HG02973 (cell line): ENCODE measurements around the gene CDKL4.
"Not testable (repeated sequence)": the region's sequence is repeated elsewhere in the genome, so short reads cannot be mapped to it uniquely, and the experiment has no call there.

Experiments used
- ATAC-seq: cut with Tn5 transposase; IDR thresholded peaks from one replicate; pipeline ENCODE4 v1.9.1; 2021; ENCODE audit warnings: moderate library complexity; ENCODE audit not compliant: unreplicated experiment

CDKL4 gene

DNA sequence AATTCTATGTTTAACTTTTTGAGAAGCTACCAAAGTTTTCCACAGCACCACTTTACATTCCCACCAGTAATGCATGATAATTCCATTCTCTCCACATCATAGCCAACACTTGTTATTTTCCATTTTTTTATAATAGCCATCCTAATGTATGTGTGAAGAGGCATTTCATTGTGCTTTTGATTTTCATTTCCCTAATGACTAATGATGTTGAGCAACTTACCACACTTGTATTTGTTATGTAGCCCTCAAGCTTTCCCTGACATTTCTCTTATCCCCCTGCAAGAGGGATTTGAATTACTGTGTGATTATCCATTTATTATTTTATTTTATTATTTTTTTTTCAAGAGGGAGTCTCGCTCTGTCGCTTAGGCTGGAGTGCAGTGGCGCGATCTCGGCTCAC lies 99.4 kb downstream of the CDKL4 start:
- ATAC-seq = no peak

DNA sequence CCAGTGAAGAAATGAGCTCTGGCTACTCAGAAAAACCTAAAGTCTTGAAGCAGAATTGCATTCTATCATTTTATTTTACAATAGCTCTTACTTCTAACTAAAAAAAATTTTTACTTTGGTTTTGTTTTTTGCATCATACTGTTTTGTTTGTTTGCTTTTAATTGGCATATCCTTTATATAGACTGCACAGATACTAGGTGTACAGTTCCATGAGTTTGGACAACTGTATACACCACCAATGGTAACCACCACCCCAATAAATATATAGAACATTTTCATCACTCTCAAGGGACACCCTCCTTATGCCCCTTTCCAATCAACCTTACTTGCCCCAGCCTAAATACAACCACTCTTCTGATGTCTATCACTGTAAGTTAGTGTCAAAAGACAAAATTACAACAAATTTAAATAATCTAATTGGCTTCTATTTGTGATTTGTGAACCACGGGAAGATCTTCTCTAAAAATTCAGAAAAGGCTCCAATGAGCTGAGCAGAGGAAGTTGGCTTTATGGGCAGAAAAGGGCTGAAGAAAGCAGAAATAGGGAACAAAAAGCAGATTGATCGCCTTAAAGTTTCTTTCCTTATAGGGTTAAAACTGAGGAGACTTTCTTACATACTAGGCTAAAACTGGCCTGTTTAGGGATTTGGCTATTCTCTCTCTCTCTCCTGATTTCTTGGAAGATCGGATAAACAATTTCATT lies 100.7 kb downstream of the CDKL4 start:
- ATAC-seq = no peak

DNA sequence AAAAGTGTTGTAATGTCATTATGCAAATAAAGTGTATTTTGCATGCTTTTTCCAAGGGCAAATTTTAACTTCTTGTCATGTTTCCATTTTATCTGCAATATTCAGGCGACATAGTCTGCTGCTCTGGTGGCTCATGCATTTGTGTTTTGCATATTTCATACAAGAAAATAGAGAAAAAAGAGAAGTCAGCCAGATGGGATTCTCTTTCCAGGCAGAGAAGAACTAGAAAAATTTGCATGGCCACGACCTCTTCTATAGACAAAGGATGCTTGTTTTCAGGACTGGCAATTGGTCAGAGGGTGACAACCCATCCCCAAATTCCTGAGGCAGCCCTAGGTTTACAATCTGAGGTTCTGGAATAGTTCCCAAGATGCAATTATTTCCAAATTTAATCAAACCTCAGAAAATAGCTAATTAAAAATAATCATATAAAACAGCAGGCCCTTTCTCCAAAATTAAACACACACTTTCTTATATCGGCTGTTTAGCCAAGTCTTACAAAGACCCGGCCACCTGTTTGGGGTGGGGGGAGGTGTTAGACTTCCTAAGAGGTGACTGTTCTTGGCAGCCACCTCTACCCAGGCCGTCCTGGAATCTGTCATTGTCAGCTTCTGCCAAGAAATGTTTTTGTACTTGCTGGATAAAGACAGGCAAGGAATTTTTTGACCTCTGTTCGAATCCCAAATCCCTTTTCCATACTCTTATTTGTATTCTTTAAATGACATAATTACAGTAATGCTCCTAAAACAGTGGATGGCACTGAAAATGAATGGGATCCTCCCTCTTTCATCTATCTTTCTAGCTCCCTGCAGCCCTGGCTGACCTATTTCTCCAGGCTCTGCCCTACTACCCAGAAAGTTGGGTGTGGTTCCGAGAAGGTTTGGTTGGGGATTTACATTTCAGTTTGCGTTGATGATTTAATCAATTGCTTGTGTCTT lies 102.2 kb downstream of the CDKL4 start:
- no peak for ATAC-seq

DNA sequence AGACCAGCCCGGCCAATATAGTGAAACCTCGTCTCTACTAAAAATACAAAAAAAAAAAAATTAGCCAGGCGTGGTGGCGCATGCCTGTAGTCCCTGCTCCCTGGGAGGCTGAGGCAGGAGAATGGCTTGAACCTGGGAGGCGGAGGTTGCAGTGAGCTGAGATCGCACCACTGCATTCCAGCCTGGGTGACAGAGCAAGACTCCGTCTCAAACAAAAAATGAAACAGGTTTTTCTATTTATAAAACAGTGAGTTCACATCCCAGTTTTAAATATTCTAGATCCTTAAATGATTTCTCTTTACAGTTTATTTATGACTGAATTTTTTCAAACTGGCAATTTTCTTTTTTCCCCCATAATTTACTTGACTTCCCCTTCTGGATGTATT lies 102.8 kb downstream of the CDKL4 start:
- ATAC-seq = not testable (repeated sequence)

DNA sequence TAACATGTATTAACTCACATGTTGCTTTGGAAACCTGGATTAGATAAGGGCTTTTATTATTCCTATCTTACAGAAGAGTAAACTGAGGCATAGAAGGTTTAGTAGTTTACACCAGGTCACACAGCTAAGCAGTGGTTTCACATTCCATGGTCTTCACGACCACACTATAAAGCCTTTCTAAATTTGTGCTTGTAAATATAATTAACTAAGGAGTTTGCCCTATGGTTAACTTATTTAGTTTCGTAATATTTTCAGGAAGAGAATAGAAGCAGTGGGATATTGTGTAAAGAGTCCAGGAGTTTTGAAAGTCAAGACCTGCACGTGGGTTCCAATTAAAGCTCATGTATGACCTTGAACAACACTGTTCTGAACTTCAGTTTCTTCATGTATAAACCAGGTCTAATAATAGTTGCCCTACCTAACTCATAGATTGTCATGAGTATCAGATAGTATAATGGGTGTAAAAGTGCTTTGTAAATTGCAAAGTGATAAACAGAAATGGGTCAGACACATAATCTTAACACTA lies 103.4 kb downstream of the CDKL4 start:
- ATAC-seq = no peak

DNA sequence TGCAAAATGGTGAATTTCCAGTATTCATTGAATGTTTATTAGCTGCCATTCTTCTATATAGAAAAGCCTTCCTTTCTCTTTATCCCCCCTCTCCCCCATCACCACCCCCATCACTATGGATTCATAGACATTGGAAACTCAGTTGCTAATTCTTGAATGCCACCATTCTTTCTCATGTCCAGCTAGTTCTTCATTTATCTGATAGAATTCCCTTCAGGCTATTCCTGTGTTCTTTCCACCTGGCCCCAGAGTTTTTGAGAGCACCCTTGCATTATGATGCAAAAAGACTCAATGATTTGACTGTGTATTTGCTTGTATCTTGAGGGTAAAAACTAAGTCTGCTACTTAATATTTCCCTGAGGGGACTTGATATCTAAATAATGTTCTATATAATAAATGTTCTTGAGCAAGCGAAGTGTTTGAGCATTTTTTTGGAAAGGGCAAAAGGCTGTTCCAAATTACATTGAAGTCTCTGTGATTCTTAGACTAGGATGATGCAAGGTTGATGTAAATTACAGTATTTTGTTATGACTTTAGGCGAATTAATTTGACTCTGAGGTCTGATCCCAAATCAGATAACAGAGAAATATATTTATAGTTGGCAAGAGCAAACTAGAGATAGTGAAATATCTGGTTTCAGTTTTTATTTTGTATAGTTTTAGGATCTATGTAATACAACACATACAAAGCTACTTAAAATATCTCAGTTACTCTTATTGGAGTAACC lies 104.1 kb downstream of the CDKL4 start:
- ATAC-seq = no peak

DNA sequence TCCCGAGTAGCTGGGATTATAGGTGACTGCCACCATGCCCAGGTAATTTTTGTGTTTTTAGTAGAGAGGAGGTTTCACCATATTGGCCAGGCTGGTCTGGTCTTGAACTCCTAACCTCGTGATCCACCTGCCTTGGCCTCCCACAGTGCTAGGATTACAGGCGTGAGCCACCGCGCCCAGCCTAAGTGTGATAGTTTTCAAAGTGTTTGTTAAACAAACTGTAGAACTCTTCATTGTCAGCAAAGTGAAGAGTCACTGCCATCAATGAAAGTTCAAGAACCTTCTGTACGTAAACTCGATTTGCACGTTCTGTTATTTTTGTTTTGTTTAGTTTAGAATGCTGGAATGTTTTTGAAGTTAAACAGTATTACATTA lies 104.9 kb downstream of the CDKL4 start:
- no peak for ATAC-seq

DNA sequence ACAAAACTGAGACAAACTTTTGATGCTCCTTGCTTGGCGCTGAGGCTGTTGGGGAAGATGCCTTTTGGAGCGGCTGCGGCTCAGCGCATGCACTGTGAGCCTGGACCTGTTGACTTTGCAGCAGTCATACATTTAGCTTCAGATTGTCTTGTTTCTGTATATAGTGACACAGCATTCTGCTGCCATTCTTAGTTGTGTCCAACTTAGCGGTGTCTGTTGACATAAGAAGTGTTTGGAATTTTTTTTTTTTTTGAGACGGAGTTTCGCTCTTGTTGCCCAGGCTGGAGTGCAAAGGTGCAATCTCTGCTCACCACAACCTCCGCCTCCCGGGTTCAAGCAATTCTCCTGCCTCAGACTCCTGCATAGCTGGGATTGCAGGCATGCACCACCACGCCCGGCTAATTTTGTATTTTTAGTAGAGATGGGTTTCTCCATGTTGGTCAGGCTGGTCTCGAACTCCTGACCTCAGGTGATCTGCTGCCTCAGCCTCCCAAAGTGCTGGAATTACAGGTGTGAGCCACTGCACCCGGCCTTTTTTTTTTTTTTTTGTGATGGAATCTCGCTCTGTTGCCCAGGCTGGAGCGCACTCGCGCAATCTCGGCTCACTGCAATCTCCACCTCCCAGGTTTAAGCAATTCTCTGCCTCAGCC lies 105.5 kb downstream of the CDKL4 start:
- ATAC-seq = not testable (repeated sequence)

DNA sequence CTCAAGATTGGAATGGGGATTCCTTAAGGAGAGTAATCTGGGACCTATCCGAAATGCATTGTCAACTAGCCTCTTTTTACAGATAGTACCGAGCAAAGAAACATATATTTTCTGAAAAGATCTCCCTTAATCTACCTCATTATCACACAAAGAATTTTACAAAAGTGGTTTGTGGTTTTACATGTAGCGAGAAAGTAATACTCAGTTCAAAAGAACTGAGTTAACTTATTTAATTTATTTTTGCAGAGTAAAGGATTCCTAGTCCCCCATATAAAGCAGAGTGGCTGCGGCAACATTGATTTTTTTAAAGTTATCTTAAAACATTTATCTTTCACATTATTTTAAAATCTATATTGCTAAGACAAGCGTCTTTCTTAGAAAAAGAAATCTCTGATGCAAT lies 107.0 kb downstream of the CDKL4 start:
- no peak for ATAC-seq

DNA sequence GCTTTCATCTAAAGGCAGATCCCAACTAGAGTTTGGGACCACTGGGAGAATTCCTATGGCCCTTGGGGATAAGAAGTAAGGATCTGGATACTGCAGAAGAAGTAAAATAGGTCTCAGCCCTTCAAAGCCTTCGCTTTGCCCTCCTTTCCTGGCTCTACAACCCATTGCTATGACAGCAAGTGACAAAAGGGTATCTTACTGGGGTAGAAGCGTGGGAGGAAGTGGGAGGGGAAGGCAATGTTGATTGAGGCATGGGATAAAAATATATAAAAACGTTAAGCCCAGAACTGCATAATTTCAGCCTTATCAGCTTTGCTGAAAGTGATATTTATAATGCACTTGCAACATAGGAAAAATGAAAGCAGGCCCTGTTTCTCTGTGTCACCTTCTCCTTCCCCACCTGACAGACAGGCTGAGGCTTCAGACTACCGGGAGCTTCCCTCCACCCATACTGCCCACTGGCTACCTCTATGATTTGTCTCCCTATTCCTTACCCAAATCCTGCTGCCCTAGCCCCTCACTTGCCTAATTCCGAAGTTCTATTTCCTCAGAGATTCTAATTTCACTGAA lies 108.0 kb downstream of the CDKL4 start:
- ATAC-seq = no peak

DNA sequence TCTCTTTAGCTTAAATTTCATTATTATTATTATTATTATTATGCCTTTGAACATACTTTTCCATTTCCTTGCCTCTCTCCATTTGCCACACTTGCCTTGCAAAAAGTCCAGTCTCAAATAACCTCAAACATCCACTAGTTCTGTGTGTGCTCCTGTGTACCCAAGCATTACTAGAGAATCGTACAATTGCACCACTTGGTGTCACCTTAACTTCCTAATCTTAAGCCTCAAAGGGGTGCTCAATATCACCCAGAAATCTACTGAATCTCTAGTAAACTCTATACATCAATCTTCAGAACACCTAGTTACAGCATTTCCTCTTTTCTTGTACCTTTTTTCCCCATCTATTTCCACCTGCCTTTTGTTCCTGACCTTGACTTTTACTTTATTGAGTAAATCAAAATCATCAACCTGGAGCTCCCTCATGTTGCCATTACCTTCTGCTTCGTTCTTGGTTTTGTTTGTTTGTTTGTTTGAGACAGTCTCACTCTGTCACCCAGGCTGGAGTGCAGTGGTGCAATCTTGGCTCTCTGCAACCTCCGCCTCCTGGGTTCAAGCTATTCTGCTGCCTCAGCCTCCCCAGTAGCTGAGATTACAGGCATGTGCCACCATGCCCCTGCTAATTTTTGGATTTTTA lies 110.4 kb downstream of the CDKL4 start:
- no peak for ATAC-seq

DNA sequence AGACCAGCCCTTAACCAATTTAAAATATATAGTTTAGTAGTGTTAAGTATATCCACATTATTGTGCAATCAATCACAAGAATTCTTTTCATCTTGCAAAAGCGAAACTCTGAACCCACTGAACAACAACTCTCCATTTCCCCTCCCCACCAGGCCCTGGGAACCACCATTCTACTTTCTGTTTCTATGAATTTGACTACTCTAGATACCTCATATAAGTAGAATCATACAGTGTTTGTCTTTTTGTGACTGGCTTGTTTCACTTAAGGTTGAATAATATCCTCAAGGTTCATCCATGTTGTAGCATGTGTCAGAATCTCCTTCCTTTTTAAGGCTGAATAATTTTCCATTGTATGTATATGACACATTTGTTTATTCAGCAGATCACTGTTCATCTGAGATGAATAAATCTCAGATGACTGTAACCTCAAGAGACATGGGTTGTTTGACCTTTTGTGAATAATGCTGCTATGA lies 114.8 kb downstream of the CDKL4 start:
- peak; percentile 52 for ATAC-seq

DNA sequence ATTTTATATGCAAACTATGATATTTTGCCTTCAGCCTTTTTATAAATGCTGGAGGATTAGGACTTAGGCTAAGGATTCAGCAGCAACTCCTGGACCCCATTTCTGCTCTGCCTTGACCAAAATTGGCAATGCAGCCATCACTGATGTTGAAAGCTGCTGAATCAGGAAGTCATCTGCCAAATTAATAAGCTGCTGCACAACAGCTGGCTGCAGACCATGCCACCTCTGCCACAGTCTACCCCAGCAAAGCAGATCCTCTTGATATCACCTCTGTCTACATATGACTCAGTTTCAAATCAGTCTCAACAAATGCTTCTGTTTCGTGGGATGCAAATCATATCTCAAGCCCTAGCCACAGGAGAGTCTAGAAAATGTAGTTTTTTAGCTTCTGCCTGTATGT lies 115.8 kb downstream of the CDKL4 start:
- ATAC-seq = peak; percentile 29
